PFSK-1 (cell line): ENCODE measurements around the gene SLCO2A1.

ENCODE experiments used
- POLR2AphosphoS5 ChIP-seq: IDR thresholded peaks from 2 replicates; pipeline ENCODE4 v1.6.1; 2012; ENCODE audit warnings: low read depth, mild to moderate bottlenecking, control low read depth, low read length, moderate library complexity
- REST ChIP-seq, 2 experiments: IDR thresholded peaks; 2 replicates each; pipeline versions ENCODE4 v1.6.1 to v1.8.0; 2011 to 2012; ENCODE audit warnings: low read depth in 2 of 2, low read length in 2 of 2, control low read depth in 1 of 2, inconsistent platforms in 1 of 2, mild to moderate bottlenecking in 1 of 2, moderate library complexity in 1 of 2; ENCODE audit not compliant: insufficient read depth in 1 of 2

GRCh38 chr3:134074790-134075567 lies 45.3 kb upstream of the SLCO2A1 start:
- TF ChIP-seq POLR2AphosphoS5 (no peak), REST (IDR thresholded peaks at IDR 0.05; ENCODE audit: insufficient read depth in 1 of 2, low read depth in 2 of 2, low read length in 2 of 2) (no peak)
